GM12801 (cell line): ENCODE data around the gene SLC44A2.

Experiments
- CTCF ChIP-seq: IDR thresholded peaks from one replicate; pipeline ENCODE4 v1.5.1; 2011; ENCODE audit warnings: control low read depth; ENCODE audit not compliant: insufficient read length; ENCODE audit errors: extremely low read depth

The SLC44A2 gene

GRCh38 chr19:10587839-10588150 is 37.6 kb upstream of the SLC44A2 start:
- TF ChIP-seq CTCF: no peak

GRCh38 chr19:10593148-10593547 is 32.2 kb upstream of the SLC44A2 start:
- TF ChIP-seq CTCF: no peak

GRCh38 chr19:10593820-10594637 is 31.3 kb upstream of the SLC44A2 start:
- TF ChIP-seq CTCF: no peak

GRCh38 chr19:10600149-10600548 is 25.2 kb upstream of the SLC44A2 start:
- no peak for TF ChIP-seq CTCF

GRCh38 chr19:10601999-10602329 is 23.4 kb upstream of the SLC44A2 start:
- TF ChIP-seq CTCF: no peak

GRCh38 chr19:10602330-10603083 is 22.8 kb upstream of the SLC44A2 start:
- TF ChIP-seq CTCF: no peak

GRCh38 chr19:10603084-10603872 is 22.1 kb upstream of the SLC44A2 start:
- TF ChIP-seq CTCF: no peak
